Sciatic nerve (tissue), 2 donors: Measurements from ENCODE around the gene CSMD2. TPM values are rescaled to one million over a fixed set of nuclear protein-coding genes. Genes with fewer than 3 reads are reported as not detected.

Source experiments
- ATAC-seq: fragments of 200-7000 bp; cut with Tn5 transposase; one replicate; pipeline ENCODE4 v1.9.1; 2020; ENCODE audit warnings: mild to moderate bottlenecking, moderate library complexity
- DNase-seq: peaks from one replicate; pipeline ENCODE4 v3.0.0-alpha.2; 2020; ENCODE audit warnings: low spot score
- intact Hi-C: fragments of 100-400 bp; cut with DNase I; formaldehyde crosslinking; loops from one replicate; pipeline ENCODE4 v1.14.2; 2022
- total RNA-seq: library from RNA; stranded (reverse); fragmentation: NEBNext Ultra II Directional; extraction: Animal tissue kit (Norgen Biotek cat#: 25700); gene quantifications from one replicate; pipeline ENCODE4 v1.2.1, GENCODE V29; 2021
- donor health status: DM: no; HTN: no; CAD: no.
- donor health status: DM: no; HTN: no; CAD: no.

The CSMD2 gene
- total RNA-seq, 1 donor from 2014 or later, result 1.5 TPM

DNA sequence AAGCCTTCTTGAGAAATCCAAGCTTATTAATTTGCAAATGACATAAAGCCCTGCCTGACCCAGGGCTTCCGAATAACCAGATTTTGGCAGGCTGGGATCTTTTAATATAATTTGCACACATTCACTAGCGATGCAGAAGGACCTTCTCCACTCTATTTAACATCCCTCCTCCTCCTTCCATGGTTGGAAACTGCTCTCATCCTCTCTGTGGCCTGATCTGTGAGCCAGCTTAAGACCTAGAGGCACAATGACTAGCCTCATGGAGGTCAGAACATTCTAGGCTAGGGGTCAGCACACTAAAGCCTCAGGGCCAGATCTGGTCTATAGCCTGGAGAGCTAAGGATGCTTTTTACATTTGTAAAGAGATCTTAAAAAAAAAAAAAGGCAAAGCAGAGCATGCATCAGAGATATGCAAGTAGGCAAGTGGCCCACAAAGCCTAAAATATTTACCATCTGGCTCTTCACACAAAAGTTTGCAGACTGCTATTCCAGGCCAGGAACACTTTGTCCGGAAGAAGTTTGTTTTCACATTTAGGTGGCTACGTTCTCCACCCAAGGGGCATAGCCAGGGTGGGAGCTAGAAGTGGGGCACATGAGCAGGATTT, 439.4 kb downstream of the CSMD2 start:
- DNase-seq (no peak), ATAC-seq (no peak)
- intact Hi-C loops, result no loop called here

DNA sequence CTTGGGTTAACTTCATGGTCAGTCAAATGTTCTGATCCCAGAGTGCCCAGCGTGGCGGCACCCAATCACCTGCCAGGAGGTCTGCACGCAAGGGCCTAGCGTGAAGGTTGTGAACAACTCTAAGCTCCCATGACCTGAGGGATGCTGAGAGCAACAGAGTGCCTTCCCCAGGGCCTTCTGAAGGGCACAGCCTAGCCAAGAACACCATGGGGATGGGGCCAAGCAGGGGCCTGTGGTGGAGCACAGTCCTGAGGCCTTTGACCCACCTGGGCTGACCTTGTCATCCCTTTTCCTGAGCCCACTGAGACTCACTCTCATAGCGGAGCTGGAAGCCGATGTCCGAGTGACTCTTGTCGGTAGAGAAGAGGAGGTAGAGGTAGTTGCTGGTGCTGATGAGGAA, 440.0 kb downstream of the CSMD2 start:
- ATAC-seq (no peak), DNase-seq (no peak)
- intact Hi-C loops, result no loop called here

- ATAC-seq, result no peak
- no peak for DNase-seq
Measured at GRCh38 chr1:33724348-33724747, 440.7 kb downstream of the CSMD2 start.

GRCh38 chr1:33723251-33723650, 441.8 kb downstream of the CSMD2 start:
- no peak for ATAC-seq
- intact Hi-C loops, result no loop called here
- DNase-seq, result no peak

More at GRCh38 chr1:33724348-33724747, 440.7 kb downstream of the CSMD2 start:
- intact Hi-C loops, result no loop called here

GRCh38 chr1:33721301-33721815, 443.7 kb downstream of the CSMD2 start:
- no peak for ATAC-seq
- intact Hi-C loops, result no loop called here
- DNase-seq, result no peak

GRCh38 chr1:33719771-33720670, 445.0 kb downstream of the CSMD2 start:
- DNase-seq, result no peak
- intact Hi-C loops, result no loop called here

DNA sequence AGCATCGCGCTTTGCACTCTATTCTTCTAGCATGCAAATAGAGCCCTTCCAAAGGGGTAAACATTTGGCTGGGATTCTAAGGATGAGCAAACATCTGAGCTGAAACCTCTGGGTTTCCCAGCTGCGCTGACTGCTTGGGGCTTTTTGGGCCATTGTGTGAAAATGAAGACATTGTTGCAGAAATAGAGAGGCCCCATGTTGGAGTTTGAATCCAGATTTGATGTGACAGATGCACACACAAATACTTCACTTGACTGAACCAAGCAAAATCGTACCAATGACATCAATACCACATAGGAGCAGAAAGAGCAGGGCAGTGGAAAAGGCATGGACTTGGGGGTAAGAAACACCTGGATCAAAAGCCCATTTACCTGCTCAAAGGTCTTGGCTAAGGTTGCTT, 445.7 kb downstream of the CSMD2 start:
- intact Hi-C loops, result no loop called here
- DNase-seq, result no peak
- ATAC-seq, result no peak

More at GRCh38 chr1:33719771-33720670, 445.0 kb downstream of the CSMD2 start:
- ATAC-seq, result no peak

GRCh38 chr1:33718186-33718585, 446.8 kb downstream of the CSMD2 start:
- no peak for DNase-seq
- intact Hi-C loops, result no loop called here
- ATAC-seq, result no peak

GRCh38 chr1:33716976-33717688, 447.9 kb downstream of the CSMD2 start:
- intact Hi-C loops, result no loop called here
- ATAC-seq (no peak), DNase-seq (no peak)

GRCh38 chr1:33715195-33715811, 449.7 kb downstream of the CSMD2 start:
- intact Hi-C loops, result no loop called here
- no peak for DNase-seq

DNA sequence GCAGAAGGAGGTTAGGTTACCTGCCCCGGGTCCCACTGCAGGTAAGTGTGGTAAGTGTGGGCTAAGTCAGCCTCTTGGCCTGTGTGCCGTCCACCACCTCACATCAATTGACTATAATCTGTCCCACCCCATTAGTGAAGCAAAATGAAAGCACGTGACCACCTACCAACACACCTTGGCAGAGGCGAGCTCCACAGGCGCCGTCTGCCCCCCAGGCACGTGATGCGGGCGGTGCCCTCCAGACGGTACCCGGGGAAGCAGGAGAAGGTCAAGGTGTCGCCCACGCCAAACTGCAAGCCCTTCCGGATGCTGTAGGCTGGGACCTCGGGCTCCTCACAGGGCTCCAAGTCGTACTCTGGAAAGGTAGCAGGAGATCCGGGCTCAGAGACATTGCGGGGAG, 450.6 kb downstream of the CSMD2 start:
- ATAC-seq (no peak), DNase-seq (no peak)
- intact Hi-C loops, result no loop called here

More at GRCh38 chr1:33715195-33715811, 449.7 kb downstream of the CSMD2 start:
- ATAC-seq, result no peak

GRCh38 chr1:33713058-33713877, 451.8 kb downstream of the CSMD2 start:
- intact Hi-C loops, result no loop called here
- ATAC-seq (no peak), DNase-seq (no peak)

GRCh38 chr1:33712186-33712585, 452.8 kb downstream of the CSMD2 start:
- no peak for ATAC-seq
- DNase-seq, result no peak
- intact Hi-C loops, result no loop called here

- DNase-seq (no peak), ATAC-seq (no peak)
- intact Hi-C loops, result no loop called here
Measured at GRCh38 chr1:33711511-33711910, 453.5 kb downstream of the CSMD2 start.

DNA sequence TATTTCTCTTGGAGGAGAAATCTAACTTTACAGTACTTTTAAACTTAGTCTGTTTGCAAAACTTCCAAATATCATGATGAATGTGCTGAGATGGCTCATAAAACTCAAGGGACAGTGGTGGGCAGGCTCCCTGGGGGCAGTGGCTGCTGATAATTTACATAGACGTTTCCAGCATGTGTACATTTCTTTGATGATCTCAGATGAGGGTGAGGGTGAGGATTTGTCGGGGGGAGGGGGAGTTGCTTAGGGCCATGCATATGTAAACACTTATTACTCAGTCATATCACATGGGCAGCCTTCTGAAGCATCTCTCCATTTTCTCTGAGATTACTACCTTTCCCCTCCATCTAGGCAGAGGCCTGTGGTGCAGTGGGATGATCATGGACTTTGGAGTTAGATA, 454.1 kb downstream of the CSMD2 start:
- no peak for ATAC-seq
- intact Hi-C loops, result no loop called here
- no peak for DNase-seq

DNA sequence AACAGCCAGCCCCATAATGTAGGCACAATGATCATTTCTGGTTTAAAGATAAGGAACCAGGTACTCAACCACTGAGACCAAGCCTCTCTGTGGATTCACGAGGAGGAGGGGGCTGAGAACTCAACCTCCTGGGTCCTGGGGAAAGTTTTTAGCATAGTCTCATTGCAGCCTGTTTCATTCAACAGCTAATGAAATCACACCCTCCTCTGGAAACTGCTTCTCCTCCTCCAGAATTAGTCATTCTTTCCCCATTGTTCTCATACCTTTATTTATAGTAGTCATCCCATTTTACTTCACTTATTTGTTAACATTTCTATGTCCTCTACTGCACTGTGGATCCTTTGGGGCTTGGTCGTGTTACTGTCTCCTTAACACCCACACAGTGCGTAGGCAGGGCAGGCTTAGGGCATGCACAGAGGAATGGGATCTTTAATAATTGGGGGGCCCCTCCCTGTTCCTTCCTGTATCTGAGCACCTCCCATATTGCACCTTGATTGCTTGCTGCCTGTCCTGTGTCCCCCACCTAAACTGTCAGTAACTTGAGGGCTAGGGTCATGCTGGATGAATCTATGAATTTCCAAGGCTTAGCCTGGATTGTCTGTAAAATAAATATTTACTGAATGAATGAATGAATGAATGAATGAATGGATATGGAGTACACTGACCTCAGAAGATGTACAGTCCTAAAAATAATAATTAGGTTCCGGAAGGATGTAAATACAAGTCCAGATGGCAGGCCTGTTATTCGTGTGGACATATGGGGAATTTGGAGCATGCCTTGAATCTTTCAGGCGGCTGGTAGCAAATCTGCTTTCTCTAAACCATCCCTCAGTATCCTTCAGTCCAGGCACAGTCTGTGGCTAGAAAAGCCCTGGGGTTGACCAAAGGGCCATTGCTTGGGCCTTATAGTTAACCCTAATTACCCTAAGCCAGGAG, 455.0 kb downstream of the CSMD2 start:
- intact Hi-C loops, result no loop called here
- no peak for DNase-seq
- ATAC-seq, result no peak

- intact Hi-C loops, result no loop called here
- ATAC-seq, result no peak
- DNase-seq, result no peak
Measured at GRCh38 chr1:33709174-33709782, 455.8 kb downstream of the CSMD2 start.
